ENCODE data around the gene CSTPP1.

CSTPP1 gene

GRCh38 chr11:47050284-47050683, 113.7 kb downstream of the CSTPP1 start:
- TF ChIP-seq POLR2AphosphoS5 (IDR thresholded peaks at IDR 0.05; ENCODE audit: low read depth, low read length): no peak
- no peak for TF ChIP-seq FOXP2 (optimal IDR thresholded peaks at IDR 0.05; ENCODE audit: borderline replicate concordance, extremely low read depth, extremely low read length, insufficient read depth)
- TF ChIP-seq TAF1 (IDR thresholded peaks at IDR 0.05; ENCODE audit: borderline replicate concordance, insufficient read depth, low read length): no peak
- no peak for TF ChIP-seq REST (IDR thresholded peaks at IDR 0.05; ENCODE audit: insufficient read depth in 1 of 2, low read depth in 2 of 2, low read length in 2 of 2)
- no peak for TF ChIP-seq SIN3A (IDR thresholded peaks at IDR 0.05; ENCODE audit: borderline replicate concordance, insufficient read depth, low read length)

- TF ChIP-seq POLR2AphosphoS5 (IDR thresholded peaks at IDR 0.05; ENCODE audit: low read depth, low read length) (no peak), SIN3A (IDR thresholded peaks at IDR 0.05; ENCODE audit: borderline replicate concordance, insufficient read depth, low read length) (no peak), FOXP2 (optimal IDR thresholded peaks at IDR 0.05; ENCODE audit: borderline replicate concordance, extremely low read depth, extremely low read length, insufficient read depth) (no peak), TAF1 (IDR thresholded peaks at IDR 0.05; ENCODE audit: borderline replicate concordance, insufficient read depth, low read length) (no peak), REST (IDR thresholded peaks at IDR 0.05; ENCODE audit: insufficient read depth in 1 of 2, low read depth in 2 of 2, low read length in 2 of 2) (no peak)
These were observed 114.7 kb downstream of the CSTPP1 start for GRCh38 chr11:47051217-47051616.

GRCh38 chr11:47052165-47052564, 115.6 kb downstream of the CSTPP1 start:
- no peak for TF ChIP-seq SIN3A (IDR thresholded peaks at IDR 0.05; ENCODE audit: borderline replicate concordance, insufficient read depth, low read length)
- TF ChIP-seq TAF1 (IDR thresholded peaks at IDR 0.05; ENCODE audit: borderline replicate concordance, insufficient read depth, low read length): no peak
- TF ChIP-seq FOXP2 (optimal IDR thresholded peaks at IDR 0.05; ENCODE audit: borderline replicate concordance, extremely low read depth, extremely low read length, insufficient read depth): no peak
- TF ChIP-seq REST (IDR thresholded peaks at IDR 0.05; ENCODE audit: insufficient read depth in 1 of 2, low read depth in 2 of 2, low read length in 2 of 2): no peak
- no peak for TF ChIP-seq POLR2AphosphoS5 (IDR thresholded peaks at IDR 0.05; ENCODE audit: low read depth, low read length)

- no peak for TF ChIP-seq SIN3A (IDR thresholded peaks at IDR 0.05; ENCODE audit: borderline replicate concordance, insufficient read depth, low read length)
- no peak for TF ChIP-seq FOXP2 (optimal IDR thresholded peaks at IDR 0.05; ENCODE audit: borderline replicate concordance, extremely low read depth, extremely low read length, insufficient read depth)
- no peak for TF ChIP-seq REST (IDR thresholded peaks at IDR 0.05; ENCODE audit: insufficient read depth in 1 of 2, low read depth in 2 of 2, low read length in 2 of 2)
- no peak for TF ChIP-seq TAF1 (IDR thresholded peaks at IDR 0.05; ENCODE audit: borderline replicate concordance, insufficient read depth, low read length)
- TF ChIP-seq POLR2AphosphoS5 (IDR thresholded peaks at IDR 0.05; ENCODE audit: low read depth, low read length): no peak
These were observed 116.0 kb downstream of the CSTPP1 start for GRCh38 chr11:47052576-47052975.

- no peak for TF ChIP-seq FOXP2 (optimal IDR thresholded peaks at IDR 0.05; ENCODE audit: borderline replicate concordance, extremely low read depth, extremely low read length, insufficient read depth)
- no peak for TF ChIP-seq POLR2AphosphoS5 (IDR thresholded peaks at IDR 0.05; ENCODE audit: low read depth, low read length)
- no peak for TF ChIP-seq TAF1 (IDR thresholded peaks at IDR 0.05; ENCODE audit: borderline replicate concordance, insufficient read depth, low read length)
- TF ChIP-seq SIN3A (IDR thresholded peaks at IDR 0.05; ENCODE audit: borderline replicate concordance, insufficient read depth, low read length): no peak
- no peak for TF ChIP-seq REST (IDR thresholded peaks at IDR 0.05; ENCODE audit: insufficient read depth in 1 of 2, low read depth in 2 of 2, low read length in 2 of 2)
These were observed 119.0 kb downstream of the CSTPP1 start for GRCh38 chr11:47055534-47055933.

All from PFSK-1 (cell line).